GM18907 (cell line): ENCODE results near the gene MATN1.
"Not testable (repeated sequence)": the region's sequence is repeated elsewhere in the genome, so short reads cannot be mapped to it uniquely, and the experiment has no call there.

Source experiments
- ATAC-seq: cut with Tn5 transposase; IDR thresholded peaks from one replicate; pipeline ENCODE4 v1.9.1; 2021; ENCODE audit warnings: mild to moderate bottlenecking, moderate library complexity; ENCODE audit not compliant: unreplicated experiment

The MATN1 gene

DNA sequence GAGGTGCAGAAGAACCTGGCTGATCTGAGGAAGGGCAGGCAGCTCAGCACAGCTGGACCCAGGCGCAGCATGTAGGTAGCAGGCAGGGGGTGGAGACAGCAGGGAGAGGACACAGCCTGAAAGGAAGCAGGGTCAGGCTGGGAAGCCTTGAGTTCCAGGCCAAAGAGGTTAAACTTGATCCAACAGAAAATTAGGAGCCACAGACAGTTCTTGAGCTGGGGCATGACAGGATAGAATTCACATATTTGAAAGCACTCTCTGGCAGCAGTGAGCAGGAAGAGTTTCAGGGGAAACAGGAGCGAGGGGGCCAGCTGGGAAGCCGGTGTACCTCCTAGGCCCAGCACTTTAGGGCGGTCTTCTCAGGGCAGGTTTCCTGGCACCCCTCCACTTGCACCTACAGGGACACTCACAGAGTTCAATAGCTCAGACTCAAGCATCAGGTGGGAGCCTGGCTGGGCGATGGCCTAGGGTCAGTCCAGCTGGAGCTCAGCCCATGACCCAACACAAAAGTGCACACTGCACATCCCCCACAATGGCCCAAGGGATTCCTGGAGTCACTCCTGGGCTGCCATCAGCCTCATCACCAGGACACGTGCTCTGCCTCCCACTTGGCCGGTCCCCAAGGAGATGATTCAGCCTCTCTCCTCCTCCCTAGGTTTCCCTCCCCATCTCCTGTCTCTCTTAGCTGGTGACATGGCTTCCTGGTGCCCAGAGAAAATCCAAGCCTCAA lies 22.7 kb downstream of the MATN1 start:
- no peak for ATAC-seq

DNA sequence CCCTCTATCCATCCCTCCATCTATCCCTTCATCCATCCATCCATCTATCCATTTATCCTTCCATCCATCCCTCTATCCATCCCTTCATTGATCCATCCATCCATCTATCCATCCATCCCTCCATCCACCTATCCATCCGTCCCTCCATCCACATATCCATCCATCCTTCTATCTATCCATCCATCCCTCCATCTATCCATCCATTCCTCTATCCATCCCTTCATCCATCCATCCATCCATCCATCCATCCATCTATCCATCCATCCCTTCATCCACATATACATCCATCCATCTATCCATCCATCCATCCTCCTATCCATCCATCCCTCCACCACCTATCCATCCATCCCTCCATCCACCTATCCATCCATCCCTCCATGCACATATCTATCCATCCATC lies 23.6 kb downstream of the MATN1 start:
- ATAC-seq = no peak

DNA sequence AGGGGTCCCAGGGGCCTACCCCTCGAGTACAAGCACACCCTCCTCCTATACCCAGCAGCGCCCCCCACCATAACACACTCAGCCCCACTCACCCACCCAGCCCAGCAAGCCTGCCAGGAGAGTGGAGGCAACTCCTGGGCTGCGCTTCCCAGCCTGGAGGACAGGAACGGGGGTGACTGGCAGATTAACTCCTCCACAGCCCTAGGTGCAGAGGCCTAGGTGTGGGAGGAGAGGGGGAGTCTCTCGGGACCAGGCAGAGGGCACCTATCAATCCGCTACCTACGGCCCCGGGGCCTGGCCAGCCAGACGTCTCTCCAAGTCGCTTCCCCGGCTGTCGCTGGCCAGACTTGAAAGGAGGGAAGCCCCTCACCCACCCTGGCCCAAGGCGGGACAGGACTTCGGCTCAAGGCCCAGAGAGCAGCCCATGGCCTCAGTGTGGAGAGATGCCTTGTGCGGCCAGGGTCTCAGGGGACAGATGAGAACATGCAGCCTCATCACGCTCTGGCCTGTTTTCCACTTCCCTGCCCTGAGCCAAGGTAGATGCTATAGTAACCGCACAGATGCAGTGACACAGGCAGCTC lies 24.9 kb downstream of the MATN1 start:
- no peak for ATAC-seq

DNA sequence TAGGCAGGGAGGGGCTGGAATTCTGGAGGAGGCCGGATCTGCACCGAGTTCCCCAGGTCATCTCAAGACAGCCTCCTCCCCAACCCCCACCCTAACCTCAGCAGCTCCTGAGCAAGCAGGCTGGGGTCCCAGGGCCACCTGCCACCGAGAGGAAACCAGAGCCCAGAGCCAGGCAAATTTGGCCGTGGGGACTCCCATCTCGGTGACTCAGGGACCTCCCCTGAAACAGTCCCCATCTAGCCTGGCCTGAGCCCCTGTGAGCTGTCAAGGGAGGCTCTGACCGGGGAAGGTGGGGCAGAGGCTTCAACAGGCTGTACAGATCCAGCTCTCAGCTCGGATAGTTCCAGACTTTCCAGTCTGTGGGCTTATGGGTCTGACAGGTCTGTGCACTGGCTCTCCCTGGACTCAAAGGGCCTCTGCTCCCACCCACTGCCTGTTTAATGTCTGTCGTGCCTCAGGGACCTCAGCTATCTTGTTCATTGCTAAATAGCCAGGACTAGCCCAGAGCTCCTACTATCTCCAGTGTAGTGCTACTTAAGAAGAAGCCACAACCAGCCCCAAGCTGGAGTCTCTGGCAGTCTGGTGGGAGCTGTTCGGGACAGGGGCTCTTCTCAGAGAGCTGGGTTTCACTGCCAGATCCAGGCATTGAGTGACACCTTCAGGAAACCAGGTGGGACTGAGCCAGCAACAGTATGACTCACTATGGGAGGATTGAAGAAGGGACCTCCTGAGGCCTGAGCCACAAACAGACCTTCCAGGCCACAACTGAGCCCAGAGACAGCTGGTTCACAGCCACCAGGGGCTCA lies 25.6 kb downstream of the MATN1 start:
- no peak for ATAC-seq

DNA sequence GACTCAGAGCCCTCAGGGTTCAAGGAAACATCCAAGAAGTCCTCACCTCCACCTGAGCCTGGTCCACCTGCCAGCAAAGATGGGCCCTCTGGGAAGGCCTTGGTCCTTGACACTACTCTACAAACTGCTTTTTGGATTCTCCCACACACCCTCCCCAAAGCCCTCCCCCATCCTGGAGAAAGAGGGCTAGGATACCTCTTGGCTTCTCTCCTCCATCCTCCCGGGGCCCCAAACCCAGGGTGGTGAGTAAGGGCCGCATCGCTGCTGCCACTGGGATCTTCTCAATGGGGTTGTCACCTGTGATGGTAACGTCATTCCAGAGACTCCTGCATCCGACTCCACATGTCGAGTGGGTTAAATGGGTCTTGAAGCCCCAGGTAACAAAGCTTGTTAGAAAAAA lies 26.6 kb downstream of the MATN1 start:
- ATAC-seq = no peak

DNA sequence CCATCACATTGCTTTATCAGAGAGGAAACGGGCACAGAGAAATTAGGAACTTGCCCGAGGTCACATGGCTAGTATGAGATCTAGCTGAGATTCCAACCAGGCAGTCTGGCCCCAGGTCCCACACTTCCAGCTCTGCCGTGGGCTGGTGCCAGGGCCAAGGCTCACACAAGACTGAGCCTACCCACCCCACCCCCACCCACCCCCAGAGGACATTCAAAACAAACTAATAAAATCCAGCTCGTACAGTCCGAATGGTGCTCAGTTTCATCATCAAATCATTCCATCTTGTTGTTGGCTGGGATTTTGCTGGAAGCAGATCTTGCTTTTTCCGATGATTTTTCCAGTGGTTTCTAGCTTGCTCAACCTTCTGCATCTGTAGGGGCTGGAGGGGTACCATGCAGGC lies 27.9 kb downstream of the MATN1 start:
- no peak for ATAC-seq

DNA sequence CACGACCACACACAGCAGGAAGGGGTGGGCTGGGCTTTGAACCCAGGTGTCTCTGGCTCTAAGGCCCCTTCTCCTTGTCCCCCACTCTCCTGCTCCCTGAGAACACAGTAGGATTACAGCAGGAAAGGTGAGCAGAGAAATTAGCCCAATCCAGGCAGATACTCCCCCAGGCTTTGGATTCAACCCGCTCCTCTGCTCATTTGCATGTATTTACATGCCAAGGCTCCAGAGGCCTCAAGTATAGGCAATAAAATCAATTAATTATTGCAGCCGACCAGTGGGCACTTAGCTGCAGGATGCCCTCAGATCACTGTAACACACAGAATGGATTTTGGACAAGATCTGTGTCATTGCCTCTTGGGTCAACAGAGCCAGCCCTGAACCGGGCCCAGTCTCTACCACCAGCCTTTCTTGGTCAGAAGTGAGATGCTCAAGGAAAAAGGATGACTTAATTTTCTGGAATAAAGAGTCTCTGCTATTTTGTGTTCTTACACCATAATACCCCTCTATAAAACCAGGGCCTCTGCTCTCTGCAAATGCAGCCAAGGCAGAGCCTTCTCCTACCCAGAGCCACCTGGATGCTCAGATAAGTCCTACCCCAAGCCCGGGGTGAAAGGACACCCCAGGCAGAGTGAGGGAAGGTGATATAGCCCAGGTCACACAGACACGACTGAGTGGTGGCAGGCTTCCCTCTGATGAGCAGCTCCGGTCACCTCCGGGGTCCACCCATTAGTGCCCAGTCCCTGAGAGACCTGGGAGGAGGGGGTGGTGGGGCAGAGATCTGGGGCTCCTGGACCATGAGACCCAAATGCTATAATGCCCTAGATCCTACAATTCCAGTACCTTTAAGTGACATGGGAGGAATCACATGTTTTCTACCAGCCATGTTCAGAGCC lies 28.9 kb downstream of the MATN1 start:
- no peak for ATAC-seq

DNA sequence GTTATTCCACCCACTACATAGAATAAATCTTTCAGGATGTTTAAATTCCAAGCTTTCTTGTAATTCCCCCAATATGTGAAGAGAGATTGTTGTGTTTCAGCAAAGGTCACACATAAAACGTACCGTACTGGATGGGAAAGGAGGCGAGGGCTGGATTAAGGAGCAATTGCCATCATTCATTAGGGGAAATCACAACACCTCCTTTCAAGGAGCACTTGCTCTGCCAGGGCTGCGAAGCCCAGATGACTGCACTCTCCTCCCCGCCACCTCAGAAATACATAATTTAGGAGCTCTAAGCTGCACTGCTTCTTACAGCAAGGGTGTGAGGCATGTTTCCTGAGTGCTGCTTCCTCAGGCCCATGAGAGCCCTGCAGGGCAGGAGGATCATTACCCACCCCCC lies 29.6 kb downstream of the MATN1 start:
- ATAC-seq = no peak

DNA sequence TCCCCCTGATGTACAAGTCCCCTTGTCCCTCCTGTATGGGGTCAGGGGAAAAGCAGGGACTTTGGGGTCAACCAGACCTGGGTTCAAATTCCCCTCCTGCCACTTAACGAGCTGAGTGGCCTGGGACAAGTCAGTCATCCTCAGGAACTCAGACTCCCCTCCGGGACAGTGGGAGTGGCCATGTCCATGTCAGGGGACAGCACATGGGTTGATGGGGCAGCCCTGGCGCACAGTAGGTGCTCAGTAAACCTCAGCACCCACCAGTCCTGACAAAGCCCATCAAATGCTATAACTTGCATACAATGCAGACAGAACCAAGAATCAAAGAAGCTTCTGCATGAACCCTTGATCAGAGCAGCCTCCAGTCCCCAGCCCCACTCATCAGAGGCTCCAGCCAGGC lies 30.0 kb downstream of the MATN1 start:
- no peak for ATAC-seq

DNA sequence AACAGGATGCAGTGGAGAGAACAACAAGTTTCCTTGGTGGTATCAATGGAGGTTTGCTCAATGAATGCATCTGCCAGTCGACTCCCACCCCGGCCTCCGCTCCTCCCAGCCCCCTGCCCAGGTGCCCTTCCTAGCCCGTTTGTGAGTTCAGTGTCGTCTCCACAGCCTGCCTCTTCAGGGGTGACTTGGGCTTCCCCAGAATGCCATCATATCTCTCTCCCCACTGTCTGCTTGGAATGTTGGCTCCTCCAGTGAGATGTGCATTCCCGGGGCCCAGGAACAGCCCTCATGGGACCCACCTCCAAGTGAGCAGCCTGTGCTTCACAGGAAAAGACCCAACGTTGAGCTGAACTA lies 30.5 kb downstream of the MATN1 start:
- no peak for ATAC-seq

DNA sequence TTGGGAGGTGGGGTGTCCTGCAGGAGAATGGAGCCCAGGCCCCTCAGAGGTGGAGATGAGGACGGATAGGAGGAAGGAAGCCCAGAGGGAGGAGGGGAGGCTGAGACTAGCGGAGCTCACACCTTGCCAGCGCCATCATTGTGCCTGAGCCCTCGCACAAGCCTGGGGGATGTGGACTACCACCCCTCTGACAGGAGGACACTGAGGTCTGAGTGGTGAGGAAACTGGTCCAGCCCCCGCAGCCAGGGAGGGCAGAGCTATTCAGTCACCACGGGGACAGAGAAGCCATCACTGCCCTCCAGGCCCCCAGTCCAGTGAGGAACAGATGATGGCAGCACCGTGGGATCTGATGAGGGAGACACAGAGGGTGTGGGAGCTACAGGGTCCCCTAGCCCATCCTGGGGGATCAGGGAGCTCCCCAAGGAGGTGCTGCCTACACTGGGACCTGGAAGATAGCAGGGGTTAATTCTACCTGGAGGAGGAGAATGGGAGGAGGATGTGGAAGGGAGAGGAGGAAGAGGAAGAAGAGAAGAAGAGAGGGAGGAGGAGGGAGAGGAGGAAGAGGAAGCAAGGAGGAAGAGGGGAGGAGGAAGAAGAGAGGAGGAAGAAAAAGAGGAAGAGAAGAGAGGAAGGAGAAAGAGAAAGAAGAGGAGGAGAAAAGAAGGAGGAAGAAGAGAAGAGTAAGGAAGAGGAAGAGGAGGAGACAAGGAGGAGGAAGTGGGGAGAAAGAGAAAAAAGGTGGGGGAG lies 31.0 kb downstream of the MATN1 start:
- ATAC-seq = no peak

DNA sequence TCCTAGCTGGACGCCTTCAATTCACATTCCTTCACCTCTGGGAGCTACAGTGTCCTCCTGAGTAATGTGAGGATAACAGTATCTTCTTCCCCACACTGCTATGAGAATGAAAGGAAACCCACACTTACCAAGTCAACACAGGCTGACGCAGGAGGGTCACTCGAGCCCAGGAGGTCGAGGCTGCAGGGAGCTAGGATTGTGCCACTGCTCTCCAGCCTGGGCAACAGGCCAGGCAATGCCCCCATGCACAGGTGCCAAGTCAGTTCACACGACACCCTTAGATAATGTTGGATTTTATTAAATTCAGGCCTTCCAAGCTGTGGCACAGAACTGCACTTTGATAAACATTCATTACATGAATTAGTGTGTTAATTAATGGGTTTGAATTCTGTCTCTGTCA lies 31.9 kb downstream of the MATN1 start:
- no peak for ATAC-seq

DNA sequence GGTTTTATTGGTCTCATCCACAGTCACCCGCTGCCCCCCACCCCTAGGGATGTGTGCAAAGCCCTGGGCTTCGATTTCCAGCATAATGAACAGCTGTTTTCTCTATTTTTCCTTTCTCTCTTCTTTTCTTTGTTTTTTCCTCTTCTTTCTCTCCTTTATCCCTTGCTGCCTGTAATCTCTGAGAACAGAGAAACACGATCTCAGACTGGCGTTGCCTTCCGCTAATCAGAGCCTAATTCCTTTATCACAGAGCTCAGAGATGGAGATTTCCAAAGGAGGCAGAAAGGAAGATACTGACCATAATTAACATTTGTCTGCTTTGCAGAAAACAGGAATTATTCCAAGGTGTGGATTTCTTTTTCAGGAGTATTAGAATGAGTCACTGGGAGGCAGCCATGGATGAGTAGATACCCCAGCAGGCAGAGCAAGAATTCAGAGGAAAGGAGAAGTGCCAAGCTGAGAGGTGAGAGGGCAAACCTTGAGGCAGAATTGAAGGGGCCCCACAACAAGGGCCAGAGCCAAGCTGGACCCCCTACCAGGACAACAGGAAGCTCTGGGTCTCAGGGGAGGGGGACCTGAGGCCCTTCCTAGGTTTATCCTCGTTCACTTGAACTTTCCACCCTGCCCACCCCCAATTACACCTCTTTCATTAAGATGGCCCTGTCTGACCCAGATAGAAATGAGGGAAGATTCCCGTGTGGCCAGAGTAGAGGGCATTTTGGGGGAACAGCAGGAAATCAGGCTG lies 33.3 kb downstream of the MATN1 start:
- ATAC-seq = no peak

DNA sequence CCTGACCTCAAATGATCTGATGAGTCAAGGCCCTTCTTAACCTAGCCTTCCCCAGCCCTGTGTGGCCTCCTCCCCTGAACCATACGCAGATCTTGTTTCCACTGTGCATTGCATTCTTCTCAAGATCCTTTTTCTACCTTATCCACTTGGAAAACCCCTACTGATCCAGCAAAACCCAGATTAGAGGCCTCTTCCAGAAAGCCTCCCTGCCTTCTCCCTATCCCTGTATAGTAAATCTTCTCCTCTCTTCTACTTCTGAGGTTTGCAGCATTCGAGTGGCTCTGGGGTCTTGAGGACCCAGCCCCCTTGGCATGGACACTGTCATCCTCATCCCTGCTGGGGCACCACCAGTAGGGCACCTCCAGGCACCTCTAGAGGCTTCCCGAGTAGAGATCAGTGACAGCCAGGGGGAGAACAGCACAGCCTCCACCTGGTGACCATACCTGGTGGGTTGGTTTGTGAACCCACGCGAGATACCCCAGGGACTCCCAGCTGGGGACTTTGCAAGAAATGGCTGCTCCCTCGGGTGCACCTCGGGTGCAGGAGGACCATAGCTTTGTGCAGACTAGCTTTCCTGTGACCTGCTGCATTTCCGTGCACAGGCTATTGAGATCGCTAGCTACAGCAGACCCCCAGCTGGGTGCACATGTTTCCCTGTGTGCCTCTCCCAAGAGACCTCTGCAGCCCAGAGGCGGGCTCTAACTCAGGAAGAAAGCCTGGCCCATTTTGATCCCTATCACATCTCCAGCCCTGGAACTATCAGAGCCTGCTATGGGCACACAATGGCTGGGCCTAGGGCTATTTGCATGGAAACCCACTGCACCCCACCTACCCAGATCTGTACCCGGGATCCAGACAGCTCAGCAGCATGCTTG lies 34.2 kb downstream of the MATN1 start:
- ATAC-seq = no peak

DNA sequence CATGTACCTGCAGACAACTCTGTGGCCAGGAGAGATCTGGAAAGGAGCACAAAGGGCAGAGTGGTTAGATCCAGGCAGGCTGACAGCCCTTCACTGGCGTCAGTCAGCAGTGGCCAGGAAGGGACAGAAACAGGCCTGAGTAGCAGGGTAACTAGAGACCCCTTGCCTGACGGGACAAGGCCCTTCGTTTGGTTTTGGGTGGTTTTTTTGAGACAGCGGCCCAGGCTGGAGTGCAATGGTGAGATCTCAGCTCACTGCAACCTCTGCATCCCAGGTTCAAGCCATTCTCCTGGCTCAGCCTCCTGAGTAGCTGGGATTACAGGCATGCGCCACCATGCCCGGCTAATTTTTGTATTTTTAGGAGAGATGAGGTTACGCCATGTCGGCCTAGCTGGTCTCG lies 34.9 kb downstream of the MATN1 start:
- not testable (repeated sequence) for ATAC-seq

DNA sequence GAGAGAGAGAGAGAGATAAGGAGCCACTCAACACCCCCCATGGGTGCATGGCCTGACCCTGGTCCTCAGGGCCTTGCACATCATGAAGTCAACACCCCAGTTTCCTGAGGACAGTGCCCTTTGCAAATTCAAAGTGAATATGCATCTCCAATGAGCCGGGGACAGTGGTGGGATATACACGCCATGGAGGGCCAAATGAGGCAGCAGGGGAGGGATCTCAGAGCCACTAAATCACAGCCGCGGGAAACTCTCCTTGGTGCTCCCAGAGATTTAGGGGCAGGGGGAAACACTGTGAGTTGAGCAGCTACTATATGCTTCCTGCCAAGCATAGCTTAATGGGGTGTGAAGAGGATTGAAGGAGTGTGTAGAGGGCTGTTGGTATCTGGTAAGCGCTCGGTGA lies 35.5 kb downstream of the MATN1 start:
- ATAC-seq = no peak

DNA sequence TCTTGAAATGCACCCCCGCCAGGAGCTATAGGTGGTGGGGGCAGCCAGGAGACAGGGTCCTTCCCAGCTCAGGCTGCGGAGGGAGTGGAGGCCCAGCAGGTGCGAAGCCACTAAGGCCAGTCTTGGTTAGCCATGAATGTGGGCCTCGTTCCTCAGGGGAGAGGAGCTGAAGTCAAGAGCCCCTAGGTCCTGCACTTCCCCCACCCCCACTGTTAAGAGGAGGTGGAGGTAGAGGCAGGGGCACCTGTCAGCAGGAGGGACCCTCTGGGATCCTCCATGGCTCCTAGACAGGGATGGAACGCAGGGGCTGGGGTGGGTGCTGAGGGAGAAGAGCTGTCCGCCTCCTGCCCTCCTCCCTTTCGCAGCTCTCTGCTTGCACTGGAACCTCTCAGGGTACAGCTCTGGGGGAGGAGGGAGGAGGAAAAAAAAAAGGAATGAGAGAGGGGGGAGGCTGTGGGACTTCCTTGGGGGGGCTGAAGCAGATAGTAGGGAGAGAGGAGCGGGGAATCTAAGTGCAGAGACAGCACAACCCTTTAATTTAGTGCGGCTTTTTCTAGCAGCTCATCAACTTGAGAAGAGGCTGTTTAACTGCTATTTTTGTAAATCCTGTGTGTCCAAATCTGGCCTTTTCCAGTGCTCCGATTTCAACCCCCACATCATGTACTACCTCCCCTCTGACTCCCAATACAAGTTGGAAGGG lies 37.0 kb downstream of the MATN1 start:
- no peak for ATAC-seq

DNA sequence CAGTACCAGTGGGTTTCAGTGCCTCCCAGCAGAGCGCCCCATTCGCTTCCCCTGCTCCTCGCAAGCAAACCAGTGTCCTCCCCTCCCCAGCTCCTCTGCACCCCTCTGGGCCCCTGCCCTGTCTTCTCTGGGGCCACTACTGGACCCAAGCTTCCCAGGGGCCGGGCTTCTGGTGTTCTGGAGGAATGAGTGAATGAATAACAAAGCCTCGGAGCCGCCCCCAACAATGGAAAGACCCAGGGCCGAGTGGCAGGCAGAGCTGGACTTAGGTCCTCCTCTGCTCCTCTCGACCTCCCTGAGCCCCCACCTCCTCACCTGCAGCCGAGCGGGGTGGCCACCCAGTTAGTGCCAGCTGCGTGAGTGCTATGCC lies 37.6 kb downstream of the MATN1 start:
- no peak for ATAC-seq
